Ovary (tissue), 9 donors: ENCODE measurements around the gene C6orf15. TPM values are rescaled to one million over a fixed set of nuclear protein-coding genes. Genes with fewer than 3 reads are reported as not detected.

Experiments
- DNase-seq, 5 donors: peaks; one replicate each; pipeline ENCODE4 v3.0.0-alpha.2; 2019 to 2020
- H3K27ac ChIP-seq, 2 donors: fragments of 200-600 bp; one replicate each; pipeline versions ENCODE4 v1.5.1 to v1.8.0; 2019 to 2022
- H3K27me3 ChIP-seq: fragments of 200-600 bp; one replicate; pipeline ENCODE4 v1.8.0; 2022
- H3K36me3 ChIP-seq: fragments of 200-600 bp; sonication (generic); one replicate; pipeline ENCODE4 v1.5.1; 2019
- H3K4me1 ChIP-seq: one replicate; pipeline ENCODE4 v1.8.1; 2013; ENCODE audit warnings: mild to moderate bottlenecking, moderate library complexity; ENCODE audit not compliant: insufficient read depth
- H3K4me3 ChIP-seq: fragments of 200-600 bp; sonication (generic); one replicate; pipeline ENCODE4 v1.5.1; 2017
- H3K9me3 ChIP-seq, 2 donors: fragments of 200-600 bp in 1 of 2; sonication (generic) in 1 of 2; one replicate each; pipeline versions ENCODE4 v1.5.1 to v1.8.1; 2013 to 2019; ENCODE audit warnings: mild to moderate bottlenecking in 1 of 2, moderate library complexity in 1 of 2
- EP300 ChIP-seq: sonication (generic); formaldehyde crosslinking; IDR thresholded peaks from one replicate; pipeline ENCODE4 v1.6.1; 2017; ENCODE audit warnings: antibody characterized with exemption
- POLR2A ChIP-seq: fragments of 450-650 bp; IDR thresholded peaks from one replicate; pipeline ENCODE4 v1.6.1; 2017; ENCODE audit warnings: antibody characterized with exemption, mild to moderate bottlenecking, moderate library complexity
- WGBS, 3 donors: extraction: QIAGEN DNeasy Blood & Tissue Kit in 1 of 3; methylation state at CpG; one replicate each; pipeline versions ENCODE4 v1.1.5 to v1.1.7; 2013 to 2017; 5-methylcytosine and 5-hydroxymethylcytosine counted together
- intact Hi-C, 4 donors: fragments of 100-400 bp; cut with DNase I; formaldehyde crosslinking; loops; one replicate each; pipeline versions ENCODE4 v1.11.0 to v1.15.1; 2022 to 2023
- polyA plus RNA-seq, 2 donors: library from polyadenylated mRNA; stranded (reverse); fragments of 200-250 nt in 1 of 2; fragments of 350-450 nt in 1 of 2; fragmentation: Illumina TruSeq in 1 of 2; extraction: RNeasy Lipid Tissue Mini Kit (QIAGEN cat#74804) in 1 of 2; gene quantifications; one replicate each; pipeline ENCODE4 v1.2.3, GENCODE V29; 2013 to 2014
- total RNA-seq, 7 donors: library from RNA; depleted of rRNA in 2 of 7; stranded (reverse); fragments of >200 nt in 2 of 7; fragmentation: NEBNext Ultra II Directional in 3 of 7; extraction: Animal tissue kit (Norgen Biotek cat#: 25700) in 3 of 7; gene quantifications; one replicate each; pipeline versions ENCODE4 v1.1.0 to v1.2.4, GENCODE V29; 2016 to 2023
- TF ChIP-seq, protein P1 (sequence below), 3 donors: fragments of 450-650 bp in 2 of 3; fragments of 200-600 bp in 1 of 3; IDR thresholded peaks; one replicate each; pipeline versions ENCODE4 v1.5.1 to v1.8.0; 2016 to 2022; ENCODE audit warnings: antibody characterized with exemption in 3 of 3, mild to moderate bottlenecking in 1 of 3
- donor health status: DM: no; HTN: no; CAD: no; lungs with moderate emphysema.
- donor health status: DM: no; HTN: no; CAD: no.
- donor health status: Bipolar disorder and iron deficiency.
- donor health status: DM: yes; HTN: yes; CAD: no.
- donor health status: DM: no; HTN: no; CAD: no.
- donor health status: DM: yes; HTN: yes; CAD: no.

The C6orf15 gene
- total and polyA plus RNA-seq, 9 donors = not detected

DNA sequence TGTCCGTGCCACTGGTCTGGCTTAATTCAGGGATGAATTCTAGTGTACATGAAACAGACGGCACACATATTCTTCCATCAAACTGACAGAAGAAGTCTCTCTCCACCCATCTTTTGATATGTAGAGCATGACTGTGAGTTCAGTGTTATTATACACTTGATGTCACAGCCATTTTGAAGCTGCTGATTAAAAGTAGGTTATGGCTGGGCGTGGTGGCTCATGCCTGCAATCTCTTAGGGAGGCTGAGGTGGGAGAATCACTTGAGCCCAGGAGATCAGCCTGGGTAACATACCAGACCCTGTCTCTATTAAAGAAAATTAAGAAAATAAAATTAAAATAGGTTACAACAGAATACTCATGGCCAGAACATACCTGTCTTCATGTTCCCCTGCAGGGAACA, 20.7 kb downstream of the C6orf15 start:
- H3K9me3 ChIP-seq = no peaks in the 10 kb centered on the region
- DNase-seq = no peak
- intact Hi-C loops = loop anchor here in 1 of 4 donors (10.0 kb wide), 1 partner anchor 1463 kb away; no protein-coding TSS in a partner anchor
- H3K27me3 ChIP-seq = no peaks in the 10 kb centered on the region
- TF ChIP-seq, protein P1, sequence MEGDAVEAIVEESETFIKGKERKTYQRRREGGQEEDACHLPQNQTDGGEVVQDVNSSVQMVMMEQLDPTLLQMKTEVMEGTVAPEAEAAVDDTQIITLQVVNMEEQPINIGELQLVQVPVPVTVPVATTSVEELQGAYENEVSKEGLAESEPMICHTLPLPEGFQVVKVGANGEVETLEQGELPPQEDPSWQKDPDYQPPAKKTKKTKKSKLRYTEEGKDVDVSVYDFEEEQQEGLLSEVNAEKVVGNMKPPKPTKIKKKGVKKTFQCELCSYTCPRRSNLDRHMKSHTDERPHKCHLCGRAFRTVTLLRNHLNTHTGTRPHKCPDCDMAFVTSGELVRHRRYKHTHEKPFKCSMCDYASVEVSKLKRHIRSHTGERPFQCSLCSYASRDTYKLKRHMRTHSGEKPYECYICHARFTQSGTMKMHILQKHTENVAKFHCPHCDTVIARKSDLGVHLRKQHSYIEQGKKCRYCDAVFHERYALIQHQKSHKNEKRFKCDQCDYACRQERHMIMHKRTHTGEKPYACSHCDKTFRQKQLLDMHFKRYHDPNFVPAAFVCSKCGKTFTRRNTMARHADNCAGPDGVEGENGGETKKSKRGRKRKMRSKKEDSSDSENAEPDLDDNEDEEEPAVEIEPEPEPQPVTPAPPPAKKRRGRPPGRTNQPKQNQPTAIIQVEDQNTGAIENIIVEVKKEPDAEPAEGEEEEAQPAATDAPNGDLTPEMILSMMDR (IDR thresholded peaks at IDR 0.05) = no peak
- TF ChIP-seq EP300 = no peak
- TF ChIP-seq POLR2A = no peak
- 42 to 60% (median 45%) methylated on average over 3 of the region's 3 CpGs for WGBS, 3 donors
- H3K4me3 ChIP-seq = no peak overlapping the region
- H3K36me3 ChIP-seq = no peaks in the 10 kb centered on the region
- H3K27ac ChIP-seq = no peak overlapping the region
- no peaks in the 10 kb centered on the region for H3K4me1 ChIP-seq

DNA sequence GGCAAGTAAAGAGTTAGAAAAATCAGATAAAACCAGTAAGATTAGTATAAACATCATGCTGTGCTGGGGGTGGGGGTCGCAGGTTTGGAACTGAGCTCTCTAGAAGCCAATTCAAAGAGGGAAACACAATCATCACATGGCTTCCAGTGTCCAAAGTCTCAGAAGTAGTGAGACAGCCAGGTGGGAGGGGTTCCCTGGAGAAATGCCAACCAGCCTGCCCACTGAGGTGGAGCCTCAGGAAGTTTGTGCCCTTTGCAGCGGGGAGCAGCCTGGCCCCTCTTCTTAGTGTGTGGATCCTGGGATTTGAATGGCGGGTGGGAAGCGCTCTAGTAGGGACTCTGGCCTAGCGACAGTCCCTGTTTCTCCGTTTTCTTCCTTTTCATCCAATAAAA, 21.4 kb downstream of the C6orf15 start:
- intact Hi-C loops = loop anchor here in 1 of 4 donors (10.0 kb wide), 1 partner anchor 1464 kb away; no protein-coding TSS in a partner anchor
- no peak for TF ChIP-seq EP300
- TF ChIP-seq POLR2A = no peak
- TF ChIP-seq, protein P1 (IDR thresholded peaks at IDR 0.05) = no peak
- WGBS, 3 donors = 80 to 91% (median 89%) methylated on average over 6 of the region's 6 CpGs

DNA sequence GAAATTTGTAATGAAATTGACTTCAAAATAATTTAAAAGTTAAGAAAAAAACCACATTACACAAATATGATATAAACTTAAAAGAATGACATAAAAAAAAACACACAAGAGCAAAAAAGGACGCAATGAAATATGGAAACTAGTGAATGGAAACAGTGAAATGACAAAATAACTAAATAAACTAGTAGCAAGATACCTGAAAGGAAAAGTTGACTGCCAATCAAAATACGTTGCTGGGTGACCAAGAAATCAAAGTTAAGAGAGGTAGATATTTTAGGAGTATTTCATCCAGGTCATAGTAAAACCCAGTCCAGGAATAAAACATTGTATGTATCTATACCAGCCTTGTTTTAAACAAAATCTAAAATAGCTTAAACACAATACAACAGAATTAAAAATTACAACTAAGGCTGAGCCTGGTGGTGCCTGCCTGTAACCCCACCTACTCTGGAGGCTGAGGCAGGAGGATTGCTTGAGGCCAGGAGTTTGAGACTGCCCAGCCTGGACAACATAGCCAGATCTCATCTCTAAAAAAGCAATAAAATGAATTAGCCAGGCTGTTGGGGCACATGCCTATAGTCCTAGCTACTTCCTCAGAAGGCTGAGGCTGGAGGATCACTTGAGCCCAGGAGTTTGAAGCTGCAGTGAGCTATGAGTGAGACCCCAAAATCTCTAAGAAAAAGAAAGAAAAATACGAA, 22.0 kb downstream of the C6orf15 start:
- H3K4me3 ChIP-seq = no peak overlapping the region
- DNase-seq = no peak
- H3K27ac ChIP-seq = no peak overlapping the region
- H3K36me3 ChIP-seq = no peaks in the 10 kb centered on the region
- TF ChIP-seq, protein P1 (IDR thresholded peaks at IDR 0.05) = no peak
- no peak for TF ChIP-seq EP300
- no peaks in the 10 kb centered on the region for H3K27me3 ChIP-seq
- H3K9me3 ChIP-seq = no peaks in the 10 kb centered on the region
- WGBS, 3 donors = 86 to 91% (median 89%) methylated on average over 3 of the region's 3 CpGs
- H3K4me1 ChIP-seq = no peaks in the 10 kb centered on the region
- intact Hi-C loops = loop anchor here in 1 of 4 donors (10.0 kb wide), 1 partner anchor 1464 kb away; no protein-coding TSS in a partner anchor

More for the DNA sequence above, 21.4 kb downstream of the C6orf15 start:
- no peak for DNase-seq
- Histone ChIP-seq H3K36me3 (no peaks in the 10 kb centered on the region), H3K27me3 (no peaks in the 10 kb centered on the region), H3K4me1 (no peaks in the 10 kb centered on the region), H3K4me3 (no peak overlapping the region), H3K27ac (no peak overlapping the region), H3K9me3 (no peaks in the 10 kb centered on the region)

DNA sequence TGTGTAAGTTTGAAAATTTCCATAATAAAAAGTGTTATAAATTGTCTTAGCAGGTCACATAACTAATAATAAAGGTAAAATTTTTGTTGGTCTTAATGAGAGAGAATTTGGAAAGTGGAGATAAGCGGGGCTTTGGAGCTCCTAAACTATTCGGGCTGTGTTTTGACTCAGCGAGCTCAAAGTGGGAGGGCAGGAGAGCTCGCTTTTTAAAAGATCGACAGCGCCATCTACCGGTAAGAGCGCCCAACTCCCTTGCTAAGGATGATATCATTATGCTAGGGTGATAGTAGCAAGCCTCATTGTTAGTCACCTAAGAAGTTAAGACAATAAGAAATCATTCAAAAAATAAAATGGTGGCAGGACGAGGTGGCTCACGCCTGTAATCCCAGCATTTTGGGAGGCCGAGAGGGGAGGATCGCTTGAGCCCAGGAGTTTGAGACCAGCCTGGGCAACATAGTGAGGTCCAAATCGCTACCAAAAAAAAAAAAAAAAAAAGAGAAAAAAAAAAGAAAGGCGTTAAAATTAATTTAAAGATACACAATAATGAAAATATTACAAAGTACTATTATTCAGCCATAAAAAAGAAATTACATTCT, 24.8 kb downstream of the C6orf15 start:
- Histone ChIP-seq H3K4me1 (no peaks in the 10 kb centered on the region), H3K36me3 (no peaks in the 10 kb centered on the region), H3K4me3 (no peak overlapping the region), H3K27me3 (no peaks in the 10 kb centered on the region), H3K9me3 (no peaks in the 10 kb centered on the region), H3K27ac (no peak overlapping the region)
- intact Hi-C loops = loop anchor here in 2 of 4 donors (10.0 kb wide), 1 partner anchor 543 kb away; no protein-coding TSS in a partner anchor
- DNase-seq = peak; percentile 82 to 91 (median 87)
- TF ChIP-seq, protein P1 (IDR thresholded peaks at IDR 0.05) = peak; percentile 50 to 70 (median 68)
- no peak for TF ChIP-seq POLR2A
- 9 to 10% (median 10%) methylated on average over 14 of the region's 14 CpGs for WGBS, 3 donors
